CD14-positive monocyte (primary cell): ENCODE measurements around the gene GOLPH3. TPM values are rescaled to one million over a fixed set of nuclear protein-coding genes. Genes with fewer than 3 reads are reported as not detected.

Source experiments
- DNase-seq, 3 donors: peaks; one replicate each; pipeline ENCODE4 v3.0.0-alpha.2; 2011 to 2022
- H2AFZ ChIP-seq: 2 replicates; pipeline ENCODE4 v1.6.0; 2012; ENCODE audit warnings: mild to moderate bottlenecking, low read depth, low read length, inconsistent platforms; ENCODE audit not compliant: insufficient read depth, poor library complexity, severe bottlenecking
- H3K27ac ChIP-seq, 2 donors: 1 replicate in 1 of 2; 2 replicates in 1 of 2; pipeline ENCODE4 v1.5.1; 2012 to 2013; ENCODE audit warnings: low read length in 2 of 2, control low read depth in 1 of 2, inconsistent platforms in 1 of 2, low read depth in 1 of 2, mild to moderate bottlenecking in 1 of 2
- H3K27me3 ChIP-seq, 2 donors: one replicate each; pipeline versions ENCODE4 v1.6.0 to v1.6.1; 2011 to 2013; ENCODE audit warnings: low read length in 2 of 2; ENCODE audit not compliant: control insufficient read depth in 2 of 2, insufficient read depth in 2 of 2
- H3K36me3 ChIP-seq, 2 donors: replicated peaks in 1 of 2; 1 replicate in 1 of 2; 2 replicates in 1 of 2; pipeline versions ENCODE4 v1.5.1 to v1.6.1; 2012 to 2013; ENCODE audit warnings: low read length in 2 of 2, control low read depth in 1 of 2, inconsistent platforms in 1 of 2, mild to moderate bottlenecking in 1 of 2; ENCODE audit not compliant: insufficient read depth in 2 of 2, control insufficient read depth in 1 of 2
- H3K4me1 ChIP-seq, 2 donors: 1 replicate in 1 of 2; 2 replicates in 1 of 2; pipeline versions ENCODE4 v1.5.1 to v1.6.1; 2012 to 2013; ENCODE audit warnings: low read length in 2 of 2, control low read depth in 1 of 2, inconsistent platforms in 1 of 2, mild to moderate bottlenecking in 1 of 2, moderate library complexity in 1 of 2; ENCODE audit not compliant: insufficient read depth in 2 of 2, control insufficient read depth in 1 of 2
- H3K4me2 ChIP-seq: replicated peaks from 2 replicates; pipeline ENCODE3; 2012; ENCODE audit warnings: low read length, moderate library complexity, mild to moderate bottlenecking; ENCODE audit not compliant: poor library complexity, severe bottlenecking; ENCODE audit errors: extremely low read depth
- H3K4me3 ChIP-seq, 3 experiments: fragments of 200-600 bp in 1 of 3; sonication (generic) in 1 of 3; replicated peaks in 1 of 3; 1 replicate in 2 of 3; 2 replicates in 1 of 3; pipeline ENCODE4 v1.5.1; 2011 to 2013; ENCODE audit warnings: low read length in 3 of 3, mild to moderate bottlenecking in 3 of 3, control low read depth in 2 of 3, low read depth in 2 of 3, inconsistent platforms in 1 of 3, moderate library complexity in 1 of 3
- H3K79me2 ChIP-seq: 2 replicates; pipeline ENCODE4 v1.6.0; 2012; ENCODE audit warnings: mild to moderate bottlenecking, control low read depth, inconsistent platforms, low read length, moderate library complexity; ENCODE audit not compliant: insufficient read depth
- H3K9ac ChIP-seq: 2 replicates; pipeline ENCODE4 v1.6.0; 2017; ENCODE audit warnings: low read length, mild to moderate bottlenecking; ENCODE audit not compliant: insufficient read depth, poor library complexity, severe bottlenecking
- H3K9me3 ChIP-seq, 2 donors: replicated peaks in 1 of 2; 1 replicate in 1 of 2; 2 replicates in 1 of 2; pipeline versions ENCODE4 v1.5.1 to v1.6.1; 2012 to 2013; ENCODE audit warnings: low read length in 2 of 2, control low read depth in 1 of 2; ENCODE audit not compliant: control insufficient read depth in 1 of 2, insufficient read depth in 1 of 2
- H4K20me1 ChIP-seq: 2 replicates; pipeline ENCODE4 v1.6.0; 2012; ENCODE audit warnings: mild to moderate bottlenecking, low read length, control low read depth, moderate library complexity; ENCODE audit not compliant: insufficient read depth
- H3K27ac Mint-ChIP-seq, 7 donors: one replicate each; pipeline ENCODE4 v1.8.0; 2020; ENCODE audit warnings: mild to moderate bottlenecking in 7 of 7, mixed read lengths in 7 of 7, moderate library complexity in 6 of 7, inconsistent platforms in 2 of 7
- H3K27me3 Mint-ChIP-seq, 3 donors: one replicate each; pipeline ENCODE4 v1.8.0; 2021 to 2022; ENCODE audit warnings: low read depth in 3 of 3, mild to moderate bottlenecking in 3 of 3, mixed read lengths in 3 of 3, moderate library complexity in 3 of 3, inconsistent platforms in 1 of 3
- H3K36me3 Mint-ChIP-seq, 2 donors: one replicate each; pipeline ENCODE4 v1.8.0; 2020; ENCODE audit warnings: mixed read lengths in 2 of 2, inconsistent platforms in 1 of 2, mild to moderate bottlenecking in 1 of 2
- H3K4me1 Mint-ChIP-seq: one replicate; pipeline ENCODE4 v1.8.0; 2020; ENCODE audit warnings: mild to moderate bottlenecking, mixed read lengths
- H3K4me3 Mint-ChIP-seq, 2 donors: one replicate each; pipeline ENCODE4 v1.8.0; 2020; ENCODE audit warnings: mild to moderate bottlenecking in 2 of 2, mixed read lengths in 2 of 2, moderate library complexity in 1 of 2
- H3K9me3 Mint-ChIP-seq, 7 donors: one replicate each; pipeline ENCODE4 v1.8.0; 2020 to 2022; ENCODE audit warnings: mixed read lengths in 7 of 7, mild to moderate bottlenecking in 6 of 7, moderate library complexity in 6 of 7, inconsistent platforms in 2 of 7
- CTCF ChIP-seq: fragments of 200-600 bp; IDR thresholded peaks from one replicate; pipeline ENCODE4 v1.8.0; 2022; ENCODE audit warnings: antibody characterized with exemption, mild to moderate bottlenecking
- WGBS: methylation state at CpG from one replicate; pipeline ENCODE4 v1.1.5; 2013; ENCODE audit warnings: missing lambda C conversion rate; ENCODE audit not compliant: insufficient coverage; 5-methylcytosine and 5-hydroxymethylcytosine counted together
- intact Hi-C, 2 donors: fragments of 100-400 bp; cut with micrococcal nuclease; formaldehyde crosslinking; loops; one replicate each; pipeline versions ENCODE4 v1.15.0 to v1.15.1; 2023
- polyA plus RNA-seq, 3 donors: library from polyadenylated mRNA; depleted of rRNA in 1 of 3; unstranded in 2 of 3; stranded (reverse) in 1 of 3; fragments of 300-500 nt in 2 of 3; fragments of >200 nt in 1 of 3; fragmentation: Illumina TruSeq in 2 of 3; gene quantifications; 1 replicate in 2 of 3; 2 replicates in 1 of 3; pipeline ENCODE4 v1.2.3, GENCODE V29; 2012 to 2021

GOLPH3 gene
- polyA plus RNA-seq, 3 donors: 25.1 to 108 (median 105) TPM

GRCh38 chr5:32110111-32110696 lies 63.9 kb downstream of the GOLPH3 start:
- Mint-ChIP-seq H3K9me3 (no peaks in the 10 kb centered on the region), H3K4me1 (no peaks in the 10 kb centered on the region), H3K4me3 (no peak overlapping the region), H3K27me3 (no peaks in the 10 kb centered on the region), H3K36me3 (peaks cover 70 to 86% of the 10 kb centered on the region in 2 donors), H3K27ac (no peak overlapping the region)
- H3K27ac ChIP-seq: no peak overlapping the region
- intact Hi-C loops: no loop called here
- peaks cover 21% of the 10 kb centered on the region for H4K20me1 ChIP-seq
- WGBS: no CpG with 5 or more reads among the region's 5 CpGs
- no peak for DNase-seq
- no peak overlapping the region for H3K4me2 ChIP-seq
- H3K27me3 ChIP-seq: no peaks in the 10 kb centered on the region
- H3K9ac ChIP-seq: no peak overlapping the region
- peaks cover 76 to 92% of the 10 kb centered on the region in 2 donors for H3K36me3 ChIP-seq
- H3K79me2 ChIP-seq: peaks cover 5% of the 10 kb centered on the region
- no peak for TF ChIP-seq CTCF
- no peaks in the 10 kb centered on the region for H3K4me1 ChIP-seq
- no peaks in the 10 kb centered on the region for H3K9me3 ChIP-seq
- no peak overlapping the region for H3K4me3 ChIP-seq
- H2AFZ ChIP-seq: no peak overlapping the region

DNA sequence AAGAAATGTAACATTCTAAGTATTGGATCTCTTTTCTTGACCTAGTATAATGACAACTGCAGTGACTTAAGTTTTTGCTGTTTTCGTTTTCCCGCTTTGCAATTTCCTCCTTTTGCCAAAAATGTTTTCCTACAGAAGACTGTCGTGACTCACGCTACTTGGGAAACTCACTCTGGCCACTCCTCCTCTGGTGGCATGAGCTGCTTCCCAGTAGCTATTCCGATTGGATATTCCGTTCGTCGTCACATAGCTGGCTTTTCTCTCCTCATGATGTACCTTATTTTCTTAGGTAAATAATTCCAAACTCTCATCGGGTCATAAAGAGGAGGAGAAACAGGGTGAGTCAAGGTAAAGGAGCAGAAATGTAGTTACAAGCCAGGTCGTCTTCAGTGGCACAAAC lies 64.9 kb downstream of the GOLPH3 start:
- Mint-ChIP-seq H3K27ac (no peak overlapping the region), H3K4me3 (no peak overlapping the region)

More for the DNA sequence above, 64.9 kb downstream of the GOLPH3 start:
- no peak for DNase-seq
- H3K9me3 Mint-ChIP-seq: no peaks in the 10 kb centered on the region
- peaks cover 5% of the 10 kb centered on the region for H3K79me2 ChIP-seq
- peaks cover 81 to 98% of the 10 kb centered on the region in 2 donors for H3K36me3 ChIP-seq
- TF ChIP-seq CTCF: no peak
- H3K9me3 ChIP-seq: no peaks in the 10 kb centered on the region
- no peaks in the 10 kb centered on the region for H3K27me3 Mint-ChIP-seq
- no peaks in the 10 kb centered on the region for H3K4me1 Mint-ChIP-seq
- no peak overlapping the region for H3K9ac ChIP-seq
- H3K4me2 ChIP-seq: no peak overlapping the region
- no peaks in the 10 kb centered on the region for H3K4me1 ChIP-seq
- H3K27ac ChIP-seq: no peak overlapping the region
- H2AFZ ChIP-seq: no peak overlapping the region
- intact Hi-C loops: no loop called here
- H3K27me3 ChIP-seq: no peaks in the 10 kb centered on the region
- 90% methylated on average over 4 of the region's 10 CpGs for WGBS
- H4K20me1 ChIP-seq: peaks cover 18% of the 10 kb centered on the region
- no peak overlapping the region for H3K4me3 ChIP-seq
- H3K36me3 Mint-ChIP-seq: peaks cover 69 to 84% of the 10 kb centered on the region in 2 donors
